Endodermal cell (in vitro differentiated cells): ENCODE data around the gene LGR5. TPM values are rescaled to one million over a fixed set of nuclear protein-coding genes. Genes with fewer than 3 reads are reported as not detected.

ENCODE experiments used
- DNase-seq: peaks from one replicate; pipeline ENCODE4 v3.0.0-alpha.2; 2017
- H3K27ac ChIP-seq: 2 replicates; pipeline ENCODE4 v1.5.1; 2013; ENCODE audit warnings: mild to moderate bottlenecking, low read depth, low read length, moderate library complexity
- H3K27me3 ChIP-seq: 2 replicates; pipeline ENCODE4 v1.6.1; 2013; ENCODE audit warnings: mild to moderate bottlenecking, low read length, moderate library complexity; ENCODE audit not compliant: insufficient read depth, control insufficient read depth, poor library complexity, severe bottlenecking
- H3K36me3 ChIP-seq: 2 replicates; pipeline ENCODE4 v1.7.0; 2013; ENCODE audit warnings: mild to moderate bottlenecking, low read length, moderate library complexity; ENCODE audit not compliant: control insufficient read depth, insufficient read depth
- H3K4me1 ChIP-seq: one replicate; pipeline ENCODE4 v1.7.0; 2013; ENCODE audit warnings: low read length; ENCODE audit not compliant: control insufficient read depth, insufficient read depth
- H3K4me3 ChIP-seq: 2 replicates; pipeline ENCODE4 v1.5.1; 2013; ENCODE audit warnings: mild to moderate bottlenecking, low read length, moderate library complexity
- H3K9ac ChIP-seq: 2 replicates; pipeline ENCODE4 v1.6.1; 2013; ENCODE audit warnings: mild to moderate bottlenecking, low read length, moderate library complexity; ENCODE audit not compliant: poor library complexity, severe bottlenecking; ENCODE audit errors: extremely low read depth
- H3K9me3 ChIP-seq: 2 replicates; pipeline ENCODE4 v1.6.1; 2013; ENCODE audit warnings: mild to moderate bottlenecking, low read length, moderate library complexity; ENCODE audit not compliant: control insufficient read depth
- H3K27ac Mint-ChIP-seq: 2 replicates; pipeline ENCODE4 v1.8.0; 2020; ENCODE audit warnings: mixed read lengths
- H3K27me3 Mint-ChIP-seq: 2 replicates; pipeline ENCODE4 v1.8.0; 2021; ENCODE audit warnings: mild to moderate bottlenecking, mixed read lengths; ENCODE audit not compliant: insufficient read depth
- H3K36me3 Mint-ChIP-seq: 2 replicates; pipeline ENCODE4 v1.8.0; 2020; ENCODE audit warnings: low read depth, mixed read lengths
- H3K4me1 Mint-ChIP-seq: 2 replicates; pipeline ENCODE4 v1.8.0; 2020; ENCODE audit warnings: mixed read lengths
- H3K4me3 Mint-ChIP-seq: 2 replicates; pipeline ENCODE4 v1.8.0; 2020; ENCODE audit warnings: mild to moderate bottlenecking, moderate library complexity, mixed read lengths
- H3K9me3 Mint-ChIP-seq: 2 replicates; pipeline ENCODE4 v1.8.0; 2020; ENCODE audit warnings: mild to moderate bottlenecking, mixed read lengths
- CTCF ChIP-seq: fragments of 200-600 bp; sonication (generic); conservative IDR thresholded peaks from 2 replicates; pipeline ENCODE4 v1.5.0; 2021; ENCODE audit warnings: antibody characterized with exemption, mild to moderate bottlenecking
- WGBS, 2 experiments: methylation state at CpG; one replicate each; pipeline versions ENCODE4 v1.1.5 to v1.1.7; 2013; ENCODE audit warnings: missing lambda C conversion rate in 2 of 2, mixed read lengths in 1 of 2; ENCODE audit not compliant: insufficient coverage in 1 of 2, insufficient read length in 1 of 2; 5-methylcytosine and 5-hydroxymethylcytosine counted together
- total RNA-seq, 2 donors: library from RNA; stranded (reverse); fragmentation: NEBNext Ultra II Directional in 1 of 2; extraction: Animal tissue kit (Norgen Biotek cat#: 25700) in 1 of 2; gene quantifications; 2 replicates in 1 of 2; 3 replicates in 1 of 2; pipeline ENCODE4 v1.2.1, GENCODE V29; 2021

The LGR5 gene
- total RNA-seq, 2 donors from 2014 or later, result 27.2 to 49.9 TPM

GRCh38 chr12:71610031-71610795 is 170.6 kb downstream of the LGR5 start:
- Histone ChIP-seq H3K4me3 (no peak overlapping the region), H3K27me3 (no peaks in the 10 kb centered on the region), H3K4me1 (no peaks in the 10 kb centered on the region), H3K9ac (no peak overlapping the region), H3K9me3 (no peaks in the 10 kb centered on the region), H3K27ac (no peak overlapping the region), H3K36me3 (peaks cover 98% of the 10 kb centered on the region)
- Mint-ChIP-seq H3K4me1 (peaks cover 16% of the 10 kb centered on the region), H3K27ac (no peak overlapping the region), H3K36me3 (peaks cover 76% of the 10 kb centered on the region), H3K4me3 (no peak overlapping the region), H3K27me3 (no peaks in the 10 kb centered on the region), H3K9me3 (no peaks in the 10 kb centered on the region)
- DNase-seq, result no peak
- 96 to 98% methylated on average over 4 to 6 of the region's 6 CpGs for WGBS, 2 experiments
- no peak for TF ChIP-seq CTCF

DNA sequence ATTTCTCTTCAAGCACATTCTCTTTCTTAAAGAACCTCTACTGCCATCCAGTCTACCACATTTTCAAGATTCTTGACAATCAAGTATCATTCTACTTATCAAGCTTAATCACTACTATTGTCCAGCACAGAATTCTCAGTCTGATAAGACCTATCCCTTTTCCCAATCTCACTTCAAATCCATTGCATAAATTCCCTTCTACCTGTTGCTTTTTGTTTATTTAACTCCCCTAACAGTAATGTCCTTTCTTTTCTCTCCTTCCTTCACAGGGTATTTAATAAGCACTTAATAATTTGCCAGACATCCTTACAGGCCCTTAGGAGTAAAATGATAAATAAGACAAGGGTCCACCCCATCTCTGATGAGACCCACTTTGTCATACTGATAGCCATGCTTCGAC is 182.3 kb downstream of the LGR5 start:
- no peak overlapping the region for H3K27ac Mint-ChIP-seq

DNA sequence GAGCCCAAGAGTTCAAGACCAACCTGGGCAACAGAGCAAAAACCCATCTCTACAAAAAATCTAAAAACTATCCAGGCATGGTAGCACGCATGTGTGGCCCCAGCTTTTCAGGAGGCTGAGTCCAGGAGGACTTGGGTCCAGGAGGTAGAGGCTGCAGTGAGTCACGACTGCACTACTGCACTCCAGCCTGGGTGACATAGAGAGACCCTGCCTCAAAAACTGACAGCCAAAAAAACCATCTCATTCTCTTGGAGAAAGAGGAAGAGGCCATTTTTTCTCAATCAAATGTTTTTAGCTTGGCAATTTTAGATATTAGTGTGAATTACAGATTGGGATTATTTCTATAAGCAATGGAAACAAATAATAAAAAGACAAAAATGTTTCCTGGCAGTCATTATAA is 185.9 kb downstream of the LGR5 start:
- H3K36me3 ChIP-seq, result peaks cover 99% of the 10 kb centered on the region
- H3K4me1 Mint-ChIP-seq, result peaks cover 6% of the 10 kb centered on the region
- H3K27me3 Mint-ChIP-seq, result no peaks in the 10 kb centered on the region
- no peaks in the 10 kb centered on the region for H3K9me3 Mint-ChIP-seq
- DNase-seq, result no peak
- WGBS, 2 experiments, result 88 to 90% methylated on average over 2 of the region's 2 CpGs
- no peak overlapping the region for H3K27ac Mint-ChIP-seq
- H3K27ac ChIP-seq, result no peak overlapping the region
- TF ChIP-seq CTCF, result no peak
- no peak overlapping the region for H3K4me3 ChIP-seq
- H3K9me3 ChIP-seq, result no peaks in the 10 kb centered on the region
- H3K9ac ChIP-seq, result no peak overlapping the region
- no peaks in the 10 kb centered on the region for H3K4me1 ChIP-seq
- no peaks in the 10 kb centered on the region for H3K27me3 ChIP-seq
- peaks cover 87% of the 10 kb centered on the region for H3K36me3 Mint-ChIP-seq
- H3K4me3 Mint-ChIP-seq, result no peak overlapping the region

More for the DNA sequence above, 182.3 kb downstream of the LGR5 start:
- Mint-ChIP-seq H3K4me1 (peaks cover 9% of the 10 kb centered on the region), H3K9me3 (no peaks in the 10 kb centered on the region), H3K4me3 (no peak overlapping the region), H3K36me3 (peaks cover 82% of the 10 kb centered on the region), H3K27me3 (no peaks in the 10 kb centered on the region)
- no peak for TF ChIP-seq CTCF
- Histone ChIP-seq H3K9me3 (no peaks in the 10 kb centered on the region), H3K36me3 (peaks cover 94% of the 10 kb centered on the region), H3K9ac (no peak overlapping the region), H3K27ac (no peak overlapping the region), H3K27me3 (no peaks in the 10 kb centered on the region), H3K4me1 (peaks cover under 1% of the 10 kb centered on the region), H3K4me3 (no peak overlapping the region)
- no peak for DNase-seq
- WGBS, 2 experiments, result 80 to 95% methylated on average over 1 of the region's 1 CpG
